Ishikawa (cell line): Measurements from ENCODE around the gene MAPK1.

Experiments used
- CEBPB ChIP-seq: IDR thresholded peaks from 2 replicates; pipeline ENCODE4 v1.6.1; 2012
- CREB1 ChIP-seq: IDR thresholded peaks from 2 replicates; pipeline ENCODE4 v1.6.1; 2012; ENCODE audit warnings: low read depth
- EGR1 ChIP-seq: IDR thresholded peaks from 2 replicates; pipeline ENCODE4 v1.6.1; 2012
- EP300 ChIP-seq: IDR thresholded peaks from 2 replicates; pipeline ENCODE4 v1.6.1; 2012; ENCODE audit warnings: borderline replicate concordance
- FOXM1 ChIP-seq: IDR thresholded peaks from 2 replicates; pipeline ENCODE4 v1.6.1; 2012; ENCODE audit warnings: low read depth, borderline replicate concordance
- MAX ChIP-seq: IDR thresholded peaks from 2 replicates; pipeline ENCODE4 v1.6.1; 2012
- NFIC ChIP-seq: IDR thresholded peaks from 2 replicates; pipeline ENCODE4 v1.6.1; 2012
- RAD21 ChIP-seq: IDR thresholded peaks from 2 replicates; pipeline ENCODE4 v1.6.1; 2012; ENCODE audit warnings: low read depth
- REST ChIP-seq: IDR thresholded peaks from 2 replicates; pipeline ENCODE4 v1.6.1; 2012; ENCODE audit warnings: low read depth, mild to moderate bottlenecking
- TAF1 ChIP-seq: IDR thresholded peaks from 2 replicates; pipeline ENCODE4 v1.6.1; 2012; ENCODE audit warnings: low read depth, mild to moderate bottlenecking
- TCF12 ChIP-seq: IDR thresholded peaks from 2 replicates; pipeline ENCODE4 v1.6.1; 2012; ENCODE audit warnings: low read depth
- TEAD4 ChIP-seq: IDR thresholded peaks from 2 replicates; pipeline ENCODE4 v1.6.1; 2012
- YY1 ChIP-seq: IDR thresholded peaks from 2 replicates; pipeline ENCODE4 v1.6.1; 2012; ENCODE audit warnings: low read depth
- ZBTB7A ChIP-seq: IDR thresholded peaks from 2 replicates; pipeline ENCODE4 v1.6.1; 2012; ENCODE audit warnings: low read depth
- TF ChIP-seq, protein P1 (sequence below): IDR thresholded peaks from 2 replicates; pipeline ENCODE4 v1.6.1; 2012

MAPK1 gene

GRCh38 chr22:21858025-21858764 is 9.2 kb downstream of the MAPK1 start:
- TF ChIP-seq NFIC: no peak
- TF ChIP-seq RAD21: no peak

GRCh38 chr22:21857481-21857914 is 9.9 kb downstream of the MAPK1 start:
- no peak for TF ChIP-seq YY1
- TF ChIP-seq FOXM1: no peak
- no peak for TF ChIP-seq TCF12
- no peak for TF ChIP-seq EGR1

DNA sequence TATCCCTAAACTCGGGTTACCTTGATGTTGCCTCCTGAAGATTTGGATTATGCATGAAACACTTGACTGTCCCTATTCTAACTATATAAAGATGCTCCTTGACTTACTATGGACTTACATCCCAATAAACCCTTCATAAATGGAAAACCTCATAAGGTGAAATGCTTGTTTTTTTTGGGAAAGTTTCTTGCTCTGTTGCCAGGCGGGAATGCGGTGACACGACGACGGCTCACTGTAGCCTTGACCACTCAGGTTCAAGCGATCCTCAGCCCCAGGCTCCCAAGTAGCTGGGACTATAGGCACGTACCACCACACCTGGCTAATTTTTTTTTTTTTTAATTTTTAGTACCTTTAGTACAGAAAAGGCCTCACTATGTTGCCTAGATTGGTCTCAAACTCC is 10.6 kb downstream of the MAPK1 start:
- no peak for TF ChIP-seq EP300
- no peak for TF ChIP-seq TAF1
- no peak for TF ChIP-seq ZBTB7A
- TF ChIP-seq RAD21: no peak
- TF ChIP-seq FOXM1: no peak
- TF ChIP-seq NFIC: no peak

DNA sequence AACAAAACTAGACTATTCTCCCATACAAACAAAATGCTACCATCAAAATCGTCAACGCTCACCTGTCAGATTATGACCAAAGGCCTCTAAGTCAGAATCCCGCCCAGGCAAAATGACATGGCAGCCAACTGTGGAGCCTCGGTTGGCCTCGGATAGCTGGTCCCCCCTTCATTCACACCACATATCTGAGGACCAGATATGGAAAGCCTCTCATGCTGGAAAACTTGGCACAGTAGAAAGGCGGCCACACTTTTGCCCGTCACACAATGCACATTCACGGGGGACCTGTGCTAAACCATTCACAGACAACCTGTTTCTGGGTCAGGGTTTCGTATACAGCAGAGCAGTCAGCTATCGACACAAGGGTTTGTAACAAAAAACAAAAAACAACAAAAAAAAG is 11.2 kb downstream of the MAPK1 start:
- TF ChIP-seq RAD21 (no peak), TAF1 (no peak), YY1 (no peak), TEAD4 (no peak), CEBPB (no peak), MAX (no peak), ZBTB7A (no peak), REST (no peak), NFIC (no peak), EGR1 (no peak), EP300 (no peak), CREB1 (no peak), FOXM1 (no peak), TCF12 (no peak)
- TF ChIP-seq, protein P1, sequence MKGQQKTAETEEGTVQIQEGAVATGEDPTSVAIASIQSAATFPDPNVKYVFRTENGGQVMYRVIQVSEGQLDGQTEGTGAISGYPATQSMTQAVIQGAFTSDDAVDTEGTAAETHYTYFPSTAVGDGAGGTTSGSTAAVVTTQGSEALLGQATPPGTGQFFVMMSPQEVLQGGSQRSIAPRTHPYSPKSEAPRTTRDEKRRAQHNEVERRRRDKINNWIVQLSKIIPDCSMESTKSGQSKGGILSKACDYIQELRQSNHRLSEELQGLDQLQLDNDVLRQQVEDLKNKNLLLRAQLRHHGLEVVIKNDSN: no peak

GRCh38 chr22:21855676-21856075 is 11.8 kb downstream of the MAPK1 start:
- TF ChIP-seq TAF1 (no peak), FOXM1 (no peak), TCF12 (no peak), RAD21 (no peak), EGR1 (no peak), ZBTB7A (no peak), REST (no peak), EP300 (no peak), MAX (no peak), NFIC (no peak)
- TF ChIP-seq, protein P1: no peak

GRCh38 chr22:21850660-21851059 is 16.8 kb downstream of the MAPK1 start:
- TF ChIP-seq CREB1 (no peak), CEBPB (no peak), RAD21 (no peak), FOXM1 (no peak), TEAD4 (no peak), NFIC (no peak), YY1 (no peak), TCF12 (no peak), TAF1 (no peak), REST (no peak), EP300 (no peak), MAX (no peak)
- TF ChIP-seq, protein P1: no peak
